Measurements from ENCODE around the gene LIPC. TPM values are rescaled to one million over a fixed set of nuclear protein-coding genes. Genes with fewer than 3 reads are reported as not detected.

Gene LIPC
- total and polyA plus RNA-seq, 4 donors: 0.17 to 0.99 (median 0.62) TPM

DNA sequence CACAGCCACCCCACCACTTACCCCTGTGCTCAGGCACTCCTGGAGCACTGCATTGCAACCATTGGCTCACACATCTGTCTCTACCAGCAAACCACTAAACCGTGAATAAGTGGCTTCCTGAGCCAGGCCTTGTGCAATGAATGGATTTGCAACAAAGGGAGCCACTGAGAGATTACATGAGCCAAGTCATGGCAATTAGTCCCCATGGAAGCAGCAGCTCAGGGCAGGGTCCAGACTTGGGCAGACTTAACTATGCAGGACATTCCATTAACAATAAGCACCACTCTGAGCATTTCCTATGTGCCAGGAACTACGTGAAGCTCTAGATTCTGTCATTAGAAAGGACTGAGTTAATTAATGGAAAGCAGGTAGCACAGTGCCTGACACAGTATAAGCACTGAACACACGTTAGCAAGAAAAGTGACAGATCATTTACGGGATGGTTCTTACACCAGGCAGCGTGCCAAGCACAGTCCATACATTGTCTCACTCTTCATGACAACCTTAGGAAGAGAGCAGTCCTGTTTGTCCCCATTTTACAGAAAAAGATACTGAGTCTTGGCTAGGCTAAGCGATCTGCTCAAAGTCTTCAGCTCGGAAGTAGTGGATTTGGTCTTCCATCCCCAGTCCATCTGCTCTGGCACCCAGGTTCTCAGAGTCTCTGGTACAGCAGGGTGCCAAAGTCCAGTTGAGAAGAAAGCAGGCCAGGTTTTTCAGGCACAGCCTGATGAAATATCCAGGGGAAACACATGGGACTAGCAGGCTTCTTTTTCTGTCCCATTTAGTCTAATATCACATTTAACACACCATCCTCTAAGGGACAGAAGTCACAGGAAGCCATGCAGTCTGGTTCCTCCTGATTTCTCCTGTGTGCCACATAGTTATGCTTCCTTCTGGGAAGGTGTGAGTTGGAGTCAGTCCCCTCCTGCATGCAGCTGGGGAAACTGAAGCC lies 44.1 kb downstream of the LIPC start:
- Histone ChIP-seq H3K9me3 (ENCODE audit: control insufficient read depth, insufficient read depth, low read length) (no peaks in the 10 kb centered on the region), H3K27ac (ENCODE audit: low read depth, low read length) (peak overlapping the region; percentile 52), H3K4me1 (ENCODE audit: control insufficient read depth, insufficient read depth, low read length) (peaks cover 29% of the 10 kb centered on the region), H3K4me3 (ENCODE audit: low read depth, low read length) (no peak overlapping the region), H3K36me3 (ENCODE audit: control insufficient read depth, insufficient read depth, low read length) (no peaks in the 10 kb centered on the region), H3K27me3 (ENCODE audit: control insufficient read depth, insufficient read depth, low read length) (no peaks in the 10 kb centered on the region)
- DNase-seq (ENCODE audit: low read depth in 4 of 6, low spot score in 6 of 6): peak; percentile 51 to 87 (median 66)
- 52% methylated on average over 6 of the region's 7 CpGs for WGBS (ENCODE audit: insufficient coverage)

DNA sequence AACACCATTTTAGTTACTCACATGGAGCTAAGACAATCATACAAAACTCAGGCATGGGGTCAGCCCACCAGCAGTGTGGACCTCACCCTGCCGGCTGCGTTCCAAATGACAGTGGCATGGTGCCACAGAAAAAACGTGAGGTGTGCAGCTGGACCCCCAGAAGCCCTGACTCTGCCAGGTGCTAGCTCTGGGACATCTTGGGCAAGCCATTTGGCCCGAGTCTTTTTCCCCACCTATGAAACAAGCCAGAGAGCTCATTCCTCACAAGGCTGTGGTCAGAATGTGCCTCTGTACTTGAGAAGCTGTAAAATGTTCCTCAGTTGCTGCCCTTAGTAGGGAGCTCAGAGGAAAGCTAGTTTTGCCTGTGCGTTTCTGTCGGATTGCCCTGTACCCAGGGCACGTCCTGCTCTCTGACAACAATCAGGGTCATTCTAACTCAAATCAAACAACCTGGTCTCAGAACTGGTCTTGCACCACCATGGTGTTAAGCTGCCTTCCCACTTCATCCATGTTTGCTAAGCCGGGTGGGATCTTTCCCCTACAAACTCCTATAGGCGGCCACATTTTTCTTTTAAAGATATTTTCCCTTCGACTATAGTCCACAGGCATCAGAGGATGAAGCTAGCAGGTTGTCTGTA lies 44.9 kb downstream of the LIPC start:
- Histone ChIP-seq H3K4me1 (ENCODE audit: control insufficient read depth, insufficient read depth, low read length) (peaks cover 29% of the 10 kb centered on the region), H3K36me3 (ENCODE audit: control insufficient read depth, insufficient read depth, low read length) (no peaks in the 10 kb centered on the region), H3K27me3 (ENCODE audit: control insufficient read depth, insufficient read depth, low read length) (no peaks in the 10 kb centered on the region), H3K27ac (ENCODE audit: low read depth, low read length) (peak overlapping the region; percentile 2), H3K4me3 (ENCODE audit: low read depth, low read length) (no peak overlapping the region), H3K9me3 (ENCODE audit: control insufficient read depth, insufficient read depth, low read length) (no peaks in the 10 kb centered on the region)
- no peak for DNase-seq (ENCODE audit: low read depth in 4 of 6, low spot score in 6 of 6)
- 63% methylated on average over 6 of the region's 10 CpGs for WGBS (ENCODE audit: insufficient coverage)

DNA sequence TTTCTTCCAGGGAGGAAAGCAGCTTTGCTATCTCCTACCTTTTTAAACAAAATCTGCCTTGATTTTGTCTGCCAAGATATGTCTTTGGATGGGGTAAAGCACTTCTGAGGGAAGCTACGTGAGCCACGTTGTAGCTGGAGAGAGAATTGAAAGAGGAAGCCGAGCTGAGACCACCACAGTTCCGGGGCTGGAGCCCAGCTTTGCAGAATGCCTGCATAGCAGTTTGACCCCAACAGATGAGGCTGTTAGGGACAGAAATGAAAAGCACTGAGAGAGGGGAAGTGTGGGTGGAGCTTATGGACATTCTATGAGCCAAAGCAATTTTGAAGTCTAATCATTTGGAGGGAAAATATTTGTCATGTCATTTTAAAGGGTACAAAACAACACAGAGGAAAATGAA lies 45.4 kb downstream of the LIPC start:
- Histone ChIP-seq H3K27ac (ENCODE audit: low read depth, low read length) (peak overlapping the region; percentile 33), H3K36me3 (ENCODE audit: control insufficient read depth, insufficient read depth, low read length) (no peaks in the 10 kb centered on the region), H3K4me3 (ENCODE audit: low read depth, low read length) (no peak overlapping the region), H3K9me3 (ENCODE audit: control insufficient read depth, insufficient read depth, low read length) (no peaks in the 10 kb centered on the region), H3K4me1 (ENCODE audit: control insufficient read depth, insufficient read depth, low read length) (peaks cover 29% of the 10 kb centered on the region), H3K27me3 (ENCODE audit: control insufficient read depth, insufficient read depth, low read length) (no peaks in the 10 kb centered on the region)
- 46% methylated on average over 4 of the region's 4 CpGs for WGBS (ENCODE audit: insufficient coverage)
- peak in 1 of 6 donors; percentile 69 for DNase-seq (ENCODE audit: low read depth in 4 of 6, low spot score in 6 of 6)

DNA sequence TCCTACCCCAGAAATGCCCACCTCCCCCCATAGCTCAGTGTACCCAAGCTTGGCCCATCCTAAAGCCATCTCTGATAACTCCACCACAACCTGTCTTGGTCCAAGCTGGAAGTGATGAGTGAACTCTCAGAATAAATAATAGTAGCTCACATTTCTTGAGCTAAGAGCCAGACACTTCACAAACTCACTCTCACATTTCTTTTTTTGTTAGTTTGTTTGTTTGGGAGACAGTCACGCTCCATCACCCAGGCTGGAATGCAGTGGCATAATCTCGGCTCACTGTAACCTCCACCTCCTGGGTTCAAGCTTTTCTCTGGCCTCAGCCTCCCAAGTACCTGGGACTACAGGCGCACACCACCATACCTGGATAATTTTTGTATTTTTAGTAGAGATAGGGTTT lies 46.2 kb downstream of the LIPC start:
- Histone ChIP-seq H3K27ac (ENCODE audit: low read depth, low read length) (no peak overlapping the region), H3K9me3 (ENCODE audit: control insufficient read depth, insufficient read depth, low read length) (no peaks in the 10 kb centered on the region), H3K27me3 (ENCODE audit: control insufficient read depth, insufficient read depth, low read length) (no peaks in the 10 kb centered on the region), H3K36me3 (ENCODE audit: control insufficient read depth, insufficient read depth, low read length) (no peaks in the 10 kb centered on the region), H3K4me1 (ENCODE audit: control insufficient read depth, insufficient read depth, low read length) (peaks cover 25% of the 10 kb centered on the region), H3K4me3 (ENCODE audit: low read depth, low read length) (no peak overlapping the region)
- no CpG with 5 or more reads among the region's 3 CpGs for WGBS (ENCODE audit: insufficient coverage)
- no peak for DNase-seq (ENCODE audit: low read depth in 4 of 6, low spot score in 6 of 6)

DNA sequence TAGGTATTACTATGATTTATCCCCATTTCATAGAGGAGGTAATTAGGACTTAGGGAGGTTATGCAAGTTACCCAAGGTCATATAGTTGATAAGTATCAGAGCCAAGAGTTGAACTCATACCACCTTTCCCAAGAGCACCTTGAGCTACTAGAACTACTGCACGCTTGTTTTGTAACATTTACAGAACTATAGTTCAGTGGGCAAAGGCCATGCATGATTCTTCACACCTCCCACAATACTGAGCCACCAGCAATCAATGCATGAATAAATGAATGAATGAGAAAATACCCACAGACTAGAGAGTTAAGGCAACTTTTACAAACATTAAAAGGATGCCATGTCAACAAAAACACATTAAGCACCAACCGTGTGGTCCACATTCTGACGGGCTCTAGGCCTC lies 46.8 kb downstream of the LIPC start:
- 89% methylated on average over 2 of the region's 3 CpGs for WGBS (ENCODE audit: insufficient coverage)
- no peak for DNase-seq (ENCODE audit: low read depth in 4 of 6, low spot score in 6 of 6)
- no peaks in the 10 kb centered on the region for H3K9me3 ChIP-seq (ENCODE audit: control insufficient read depth, insufficient read depth, low read length)
- peaks cover 25% of the 10 kb centered on the region for H3K4me1 ChIP-seq (ENCODE audit: control insufficient read depth, insufficient read depth, low read length)
- no peak overlapping the region for H3K4me3 ChIP-seq (ENCODE audit: low read depth, low read length)
- H3K27ac ChIP-seq (ENCODE audit: low read depth, low read length): no peak overlapping the region
- no peaks in the 10 kb centered on the region for H3K27me3 ChIP-seq (ENCODE audit: control insufficient read depth, insufficient read depth, low read length)
- no peaks in the 10 kb centered on the region for H3K36me3 ChIP-seq (ENCODE audit: control insufficient read depth, insufficient read depth, low read length)

DNA sequence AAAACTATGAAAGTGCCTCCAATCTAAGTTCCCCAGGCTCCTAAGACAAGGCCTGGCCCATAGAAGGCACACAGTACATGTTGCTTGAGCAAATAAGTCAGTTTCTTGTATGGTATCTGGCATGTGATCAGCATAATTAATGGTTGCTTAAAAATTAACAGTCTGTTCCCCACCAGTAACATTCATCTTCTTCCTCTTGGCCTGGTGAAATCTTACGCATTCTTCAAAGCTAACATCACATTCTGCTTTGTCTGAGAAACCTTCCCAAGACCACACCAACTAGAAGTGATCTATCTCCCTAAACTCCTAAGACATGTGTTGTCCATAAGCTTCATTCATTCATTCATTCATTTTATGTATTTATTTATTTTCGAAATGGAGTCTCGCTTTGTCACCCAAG lies 48.1 kb downstream of the LIPC start:
- 100% methylated on average over 1 of the region's 3 CpGs for WGBS (ENCODE audit: insufficient coverage)
- H3K4me3 ChIP-seq (ENCODE audit: low read depth, low read length): no peak overlapping the region
- no peaks in the 10 kb centered on the region for H3K36me3 ChIP-seq (ENCODE audit: control insufficient read depth, insufficient read depth, low read length)
- DNase-seq (ENCODE audit: low read depth in 4 of 6, low spot score in 6 of 6): no peak
- no peak overlapping the region for H3K27ac ChIP-seq (ENCODE audit: low read depth, low read length)
- no peaks in the 10 kb centered on the region for H3K9me3 ChIP-seq (ENCODE audit: control insufficient read depth, insufficient read depth, low read length)
- H3K27me3 ChIP-seq (ENCODE audit: control insufficient read depth, insufficient read depth, low read length): no peaks in the 10 kb centered on the region
- peaks cover 19% of the 10 kb centered on the region for H3K4me1 ChIP-seq (ENCODE audit: control insufficient read depth, insufficient read depth, low read length)

DNA sequence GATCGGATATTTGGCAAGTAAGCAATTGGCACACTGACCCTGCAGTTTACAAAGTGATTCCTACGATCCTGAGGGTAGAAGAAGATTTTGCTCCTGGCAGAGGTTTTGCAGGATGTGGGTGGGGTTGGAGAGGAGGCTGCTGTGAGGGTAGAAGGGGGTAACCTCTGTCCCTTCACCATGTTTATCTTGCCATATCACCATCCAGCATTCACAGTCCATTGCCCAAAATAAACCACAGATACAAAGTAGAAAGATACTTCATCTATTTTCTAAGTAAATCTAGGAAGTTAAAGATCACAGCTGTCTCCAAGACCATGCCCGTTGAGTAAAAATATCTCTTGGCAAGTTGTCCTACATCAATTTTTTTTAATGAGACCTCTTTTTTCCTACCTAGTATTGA lies 51.6 kb downstream of the LIPC start:
- no peak overlapping the region for H3K27ac ChIP-seq (ENCODE audit: low read depth, low read length)
- WGBS (ENCODE audit: insufficient coverage): 57% methylated on average over 1 of the region's 3 CpGs
- H3K27me3 ChIP-seq (ENCODE audit: control insufficient read depth, insufficient read depth, low read length): no peaks in the 10 kb centered on the region
- DNase-seq (ENCODE audit: low read depth in 4 of 6, low spot score in 6 of 6): no peak
- no peaks in the 10 kb centered on the region for H3K9me3 ChIP-seq (ENCODE audit: control insufficient read depth, insufficient read depth, low read length)
- no peak overlapping the region for H3K4me3 ChIP-seq (ENCODE audit: low read depth, low read length)
- no peaks in the 10 kb centered on the region for H3K36me3 ChIP-seq (ENCODE audit: control insufficient read depth, insufficient read depth, low read length)
- peaks cover 5% of the 10 kb centered on the region for H3K4me1 ChIP-seq (ENCODE audit: control insufficient read depth, insufficient read depth, low read length)

DNA sequence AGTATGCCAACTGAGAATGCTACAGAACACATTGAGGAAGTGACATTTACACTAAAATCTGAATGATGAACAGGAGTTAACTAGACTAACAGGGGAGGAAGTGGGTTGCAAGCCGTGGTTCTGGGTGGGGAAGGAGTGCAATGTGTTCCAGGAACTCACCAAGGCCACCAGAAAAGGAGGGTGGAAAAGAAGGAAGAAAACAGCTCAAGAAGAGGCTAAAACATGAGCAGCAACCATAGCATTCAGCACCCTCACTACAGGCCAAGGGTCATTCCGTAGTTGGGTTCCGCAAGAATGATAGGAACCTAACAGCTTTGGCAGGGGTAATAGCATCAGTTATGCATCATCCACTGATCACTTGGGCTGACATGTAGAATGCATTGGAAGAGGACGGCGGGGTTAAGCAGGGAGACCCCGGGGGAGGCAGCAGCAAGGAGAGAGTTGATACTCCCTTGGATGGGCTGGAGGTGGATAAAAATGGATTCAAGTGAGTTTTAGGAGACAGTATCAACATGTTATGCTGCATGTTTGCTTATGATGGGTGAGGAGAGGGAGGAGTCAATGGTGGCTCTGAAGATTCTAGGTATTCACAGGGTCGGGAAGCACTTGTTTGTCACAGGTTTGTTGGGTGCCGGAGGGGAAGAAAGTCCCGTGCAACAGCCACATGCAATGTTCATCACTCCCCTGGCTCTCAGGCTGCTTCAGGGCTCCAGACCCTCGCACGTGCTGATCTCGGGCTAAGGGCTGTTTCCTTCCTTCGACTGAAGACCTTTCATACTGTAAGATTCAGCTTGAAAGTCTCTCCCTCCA lies 53.2 kb downstream of the LIPC start:
- peaks cover 5% of the 10 kb centered on the region for H3K4me1 ChIP-seq (ENCODE audit: control insufficient read depth, insufficient read depth, low read length)
- no peak overlapping the region for H3K4me3 ChIP-seq (ENCODE audit: low read depth, low read length)
- DNase-seq (ENCODE audit: low read depth in 4 of 6, low spot score in 6 of 6): no peak
- no peak overlapping the region for H3K27ac ChIP-seq (ENCODE audit: low read depth, low read length)
- no peaks in the 10 kb centered on the region for H3K9me3 ChIP-seq (ENCODE audit: control insufficient read depth, insufficient read depth, low read length)
- no peaks in the 10 kb centered on the region for H3K27me3 ChIP-seq (ENCODE audit: control insufficient read depth, insufficient read depth, low read length)
- no peaks in the 10 kb centered on the region for H3K36me3 ChIP-seq (ENCODE audit: control insufficient read depth, insufficient read depth, low read length)
- WGBS (ENCODE audit: insufficient coverage): 89% methylated on average over 13 of the region's 13 CpGs

DNA sequence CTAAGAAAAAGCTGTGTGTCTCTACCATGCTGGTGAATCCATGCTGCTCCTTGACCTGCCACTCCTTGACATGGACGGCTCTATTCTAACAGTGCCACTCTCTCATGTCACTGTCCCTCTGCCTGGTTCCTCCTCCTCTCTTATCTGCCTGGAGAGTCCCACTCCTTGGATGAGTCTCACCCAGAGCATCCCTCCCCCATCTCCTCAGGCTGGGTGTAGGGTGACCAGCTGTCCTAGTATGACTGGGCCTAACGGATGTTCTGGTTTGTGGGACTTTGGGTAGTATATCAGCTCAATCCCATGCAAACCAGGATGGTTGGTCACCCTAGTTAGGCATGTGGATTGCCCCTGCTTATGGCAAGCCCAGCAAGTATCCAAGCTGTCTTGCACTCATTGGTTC lies 54.3 kb downstream of the LIPC start:
- WGBS (ENCODE audit: insufficient coverage): 92% methylated on average over 1 of the region's 2 CpGs
- DNase-seq (ENCODE audit: low read depth in 4 of 6, low spot score in 6 of 6): no peak

More for the DNA sequence above, 54.3 kb downstream of the LIPC start:
- H3K27me3 ChIP-seq (ENCODE audit: control insufficient read depth, insufficient read depth, low read length): no peaks in the 10 kb centered on the region
- no peak overlapping the region for H3K27ac ChIP-seq (ENCODE audit: low read depth, low read length)
- peaks cover 5% of the 10 kb centered on the region for H3K4me1 ChIP-seq (ENCODE audit: control insufficient read depth, insufficient read depth, low read length)
- no peak overlapping the region for H3K4me3 ChIP-seq (ENCODE audit: low read depth, low read length)
- H3K9me3 ChIP-seq (ENCODE audit: control insufficient read depth, insufficient read depth, low read length): no peaks in the 10 kb centered on the region
- no peaks in the 10 kb centered on the region for H3K36me3 ChIP-seq (ENCODE audit: control insufficient read depth, insufficient read depth, low read length)

Measured in spinal cord (tissue), 10 donors.